ENCODE results near the gene MAGI2.

MAGI2 gene

GRCh38 chr7:79332091-79332490 is 121.4 kb downstream of the MAGI2 start:
- H3K27ac ChIP-seq, result no peak overlapping the region
- TF ChIP-seq CTCF (conservative IDR thresholded peaks at IDR 0.05), result no peak

- TF ChIP-seq CTCF (conservative IDR thresholded peaks at IDR 0.05), result no peak
- H3K27ac ChIP-seq, result no peak overlapping the region
Observed at GRCh38 chr7:79329464-79329863, 124.0 kb downstream of the MAGI2 start.

- H3K27ac ChIP-seq, result no peak overlapping the region
- no peak for TF ChIP-seq CTCF (conservative IDR thresholded peaks at IDR 0.05)
Observed at GRCh38 chr7:79320741-79321473, 132.6 kb downstream of the MAGI2 start.

- no peak overlapping the region for H3K27ac ChIP-seq
- no peak for TF ChIP-seq CTCF (conservative IDR thresholded peaks at IDR 0.05)
Observed at GRCh38 chr7:79319369-79319768, 134.1 kb downstream of the MAGI2 start.

- TF ChIP-seq CTCF (conservative IDR thresholded peaks at IDR 0.05), result no peak
- no peak overlapping the region for H3K27ac ChIP-seq
Observed at GRCh38 chr7:79317728-79318127, 135.7 kb downstream of the MAGI2 start.

- TF ChIP-seq CTCF (conservative IDR thresholded peaks at IDR 0.05), result no peak
- no peak overlapping the region for H3K27ac ChIP-seq
Observed at GRCh38 chr7:79312022-79312421, 141.4 kb downstream of the MAGI2 start.

GRCh38 chr7:79308192-79308591 is 145.3 kb downstream of the MAGI2 start:
- TF ChIP-seq CTCF (conservative IDR thresholded peaks at IDR 0.05), result peak; percentile 66
- H3K27ac ChIP-seq, result no peak overlapping the region
